Trophoblast cell (in vitro differentiated cells and primary cell): ENCODE results near the gene STAMBP.

Experiments used
- DNase-seq, 2 donors: peaks; one replicate each; pipeline ENCODE4 v3.0.0-alpha.2; 2016
- H2AFZ ChIP-seq: 2 replicates; pipeline ENCODE4 v1.6.1; 2013; ENCODE audit warnings: low read length, moderate library complexity, mild to moderate bottlenecking; ENCODE audit not compliant: insufficient read depth, poor library complexity
- H2AK5ac ChIP-seq: 2 replicates; pipeline ENCODE4 v1.6.1; 2013; ENCODE audit warnings: mild to moderate bottlenecking, low read length
- H2BK120ac ChIP-seq: 2 replicates; pipeline ENCODE4 v1.6.1; 2013; ENCODE audit warnings: low read length, mild to moderate bottlenecking, moderate library complexity; ENCODE audit not compliant: insufficient read depth, poor library complexity
- H2BK12ac ChIP-seq: 2 replicates; pipeline ENCODE4 v1.6.1; 2013; ENCODE audit warnings: mild to moderate bottlenecking, low read length, moderate library complexity
- H2BK5ac ChIP-seq: 2 replicates; pipeline ENCODE4 v1.6.1; 2013; ENCODE audit warnings: low read length, low read depth, moderate library complexity, mild to moderate bottlenecking; ENCODE audit not compliant: poor library complexity
- H3K14ac ChIP-seq: 2 replicates; pipeline ENCODE4 v1.6.1; 2013; ENCODE audit warnings: mild to moderate bottlenecking, low read length
- H3K18ac ChIP-seq: 2 replicates; pipeline ENCODE4 v1.6.1; 2013; ENCODE audit warnings: mild to moderate bottlenecking, low read length
- H3K23ac ChIP-seq: 2 replicates; pipeline ENCODE4 v1.6.1; 2013; ENCODE audit warnings: low read length
- H3K27ac ChIP-seq: 2 replicates; pipeline ENCODE4 v1.5.1; 2013; ENCODE audit warnings: low read depth, mild to moderate bottlenecking, inconsistent platforms, low read length, moderate library complexity
- H3K27me3 ChIP-seq: 2 replicates; pipeline ENCODE4 v1.6.1; 2013; ENCODE audit warnings: inconsistent platforms, mild to moderate bottlenecking, low read length, moderate library complexity; ENCODE audit not compliant: insufficient read depth
- H3K36me3 ChIP-seq, 2 experiments: 1 replicate in 1 of 2; 2 replicates in 1 of 2; pipeline ENCODE4 v1.6.1; 2013; ENCODE audit warnings: low read length in 2 of 2, mild to moderate bottlenecking in 2 of 2, moderate library complexity in 1 of 2; ENCODE audit not compliant: insufficient read depth in 2 of 2, control insufficient read depth in 1 of 2
- H3K4ac ChIP-seq: 2 replicates; pipeline ENCODE4 v1.6.1; 2013; ENCODE audit warnings: low read depth, mild to moderate bottlenecking, low read length, moderate library complexity
- H3K4me1 ChIP-seq, 2 experiments: 1 replicate in 1 of 2; 2 replicates in 1 of 2; pipeline ENCODE4 v1.6.1; 2013; ENCODE audit warnings: low read length in 2 of 2, mild to moderate bottlenecking in 2 of 2, moderate library complexity in 1 of 2; ENCODE audit not compliant: insufficient read depth in 2 of 2, control insufficient read depth in 1 of 2
- H3K4me2 ChIP-seq: 2 replicates; pipeline ENCODE4 v1.6.1; 2013; ENCODE audit warnings: inconsistent platforms, mild to moderate bottlenecking, low read length, moderate library complexity
- H3K4me3 ChIP-seq: 2 replicates; pipeline ENCODE4 v1.5.1; 2013; ENCODE audit warnings: mild to moderate bottlenecking, low read depth, low read length, inconsistent platforms
- H3K79me1 ChIP-seq: one replicate; pipeline ENCODE4 v1.6.1; 2013; ENCODE audit warnings: low read length
- H3K79me2 ChIP-seq: 2 replicates; pipeline ENCODE4 v1.6.1; 2013; ENCODE audit warnings: low read length, mild to moderate bottlenecking; ENCODE audit not compliant: control insufficient read depth, insufficient read depth, poor library complexity
- H3K9ac ChIP-seq: 2 replicates; pipeline ENCODE4 v1.6.1; 2013; ENCODE audit warnings: mild to moderate bottlenecking, low read length
- H3K9me3 ChIP-seq: 2 replicates; pipeline ENCODE4 v1.6.1; 2013; ENCODE audit warnings: low read depth, mild to moderate bottlenecking, control low read depth, inconsistent platforms, low read length; ENCODE audit not compliant: insufficient read depth
- H4K12ac ChIP-seq: 2 replicates; pipeline ENCODE4 v1.6.1; 2013; ENCODE audit warnings: low read depth, mild to moderate bottlenecking, low read length, moderate library complexity
- H4K8ac ChIP-seq: 2 replicates; pipeline ENCODE4 v1.6.1; 2013; ENCODE audit warnings: low read depth, mild to moderate bottlenecking, low read length, moderate library complexity
- H4K91ac ChIP-seq: one replicate; pipeline ENCODE4 v1.6.1; 2013; ENCODE audit warnings: low read depth, mild to moderate bottlenecking, low read length, moderate library complexity
- WGBS: extraction: QIAGEN DNeasy Blood & Tissue Kit; methylation state at CpG from one replicate; pipeline ENCODE4 v1.1.7; 2013; ENCODE audit warnings: missing lambda C conversion rate; ENCODE audit not compliant: insufficient read length, insufficient coverage; ENCODE audit errors: extremely low coverage; 5-methylcytosine and 5-hydroxymethylcytosine counted together

STAMBP gene

DNA sequence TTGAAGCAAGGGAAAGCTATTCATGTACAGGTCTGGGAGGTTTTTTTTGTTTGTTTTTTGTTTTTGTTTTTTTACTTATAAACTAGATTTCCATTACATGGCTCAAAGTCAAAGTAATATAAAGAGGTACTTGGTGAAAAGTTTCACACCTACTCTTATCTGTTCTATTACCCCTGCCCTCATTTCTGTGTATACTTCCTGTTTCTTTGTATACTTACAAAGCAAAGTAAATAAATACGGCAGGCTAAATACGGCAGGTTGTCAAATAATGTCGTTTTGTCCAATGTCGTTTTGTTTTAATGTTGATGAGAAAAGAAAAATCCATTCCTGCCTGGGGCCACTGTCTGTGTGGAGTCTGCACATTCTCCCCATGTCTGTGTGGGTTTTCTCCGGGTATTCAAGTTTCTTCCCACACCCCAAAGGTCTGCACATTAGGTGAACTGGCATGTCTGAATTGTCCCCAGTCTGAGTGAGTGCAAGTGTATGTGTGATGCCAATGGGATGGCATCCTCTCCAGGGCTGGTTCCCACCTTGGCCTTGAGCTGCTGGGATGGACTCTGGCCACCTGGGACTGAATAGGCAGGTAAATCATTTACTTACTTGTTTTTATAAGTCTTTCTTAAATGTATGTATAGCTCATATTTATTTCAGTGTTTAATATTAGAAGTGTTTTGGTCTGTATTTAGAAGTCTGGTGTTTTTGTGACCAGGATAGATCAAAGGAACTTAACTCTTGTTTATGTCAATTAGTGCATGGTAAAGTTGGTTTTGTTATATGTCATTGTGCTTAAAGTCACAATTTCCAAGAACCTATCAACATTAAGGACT, 13.4 kb downstream of the STAMBP start:
- Histone ChIP-seq H3K23ac (no peak overlapping the region), H3K79me1 (no peaks in the 10 kb centered on the region), H2BK12ac (no peak overlapping the region), H3K4me2 (no peak overlapping the region), H3K4me1 (no peaks in the 10 kb centered on the region), H4K8ac (no peak overlapping the region), H4K12ac (no peak overlapping the region), H3K36me3 (peaks cover 15 to 16% of the 10 kb centered on the region in 2 experiments), H3K4ac (no peak overlapping the region), H3K14ac (no peak overlapping the region), H2BK5ac (no peak overlapping the region), H2BK120ac (no peak overlapping the region), H3K9ac (no peak overlapping the region), H3K4me3 (no peak overlapping the region), H3K79me2 (no peaks in the 10 kb centered on the region), H3K9me3 (no peaks in the 10 kb centered on the region), H3K27me3 (no peaks in the 10 kb centered on the region), H4K91ac (no peak overlapping the region), H2AFZ (no peak overlapping the region), H3K18ac (no peak overlapping the region), H2AK5ac (no peak overlapping the region), H3K27ac (no peak overlapping the region)
- no peak for DNase-seq
- WGBS: no CpG with 5 or more reads among the region's 5 CpGs

DNA sequence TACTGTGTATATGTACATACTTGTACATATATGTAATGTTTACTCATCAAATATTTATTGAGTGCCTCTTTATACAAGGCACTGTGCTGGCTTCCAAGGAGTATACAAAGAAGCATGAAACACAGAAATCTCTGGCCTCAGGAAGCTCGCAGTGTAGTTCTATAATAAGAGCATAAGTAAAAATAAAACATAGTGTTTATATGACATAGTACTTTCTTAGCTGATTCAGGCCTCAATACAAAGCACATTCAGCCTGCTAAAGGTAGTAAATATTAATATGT, 13.9 kb downstream of the STAMBP start:
- Histone ChIP-seq H3K4me3 (no peak overlapping the region), H3K27me3 (no peaks in the 10 kb centered on the region), H2BK12ac (no peak overlapping the region), H3K4ac (no peak overlapping the region), H3K4me1 (no peaks in the 10 kb centered on the region), H4K8ac (no peak overlapping the region), H3K9ac (no peak overlapping the region), H3K14ac (no peak overlapping the region), H2BK5ac (no peak overlapping the region), H3K4me2 (no peak overlapping the region), H2AFZ (no peak overlapping the region), H4K12ac (no peak overlapping the region), H3K36me3 (peaks cover 19 to 21% of the 10 kb centered on the region in 2 experiments), H3K79me2 (no peaks in the 10 kb centered on the region), H2BK120ac (no peak overlapping the region), H3K27ac (no peak overlapping the region), H3K9me3 (no peaks in the 10 kb centered on the region), H4K91ac (no peak overlapping the region), H3K18ac (no peak overlapping the region), H3K23ac (no peak overlapping the region), H2AK5ac (no peak overlapping the region), H3K79me1 (no peaks in the 10 kb centered on the region)
- no peak for DNase-seq
- no CpG with 5 or more reads among the region's 1 CpG for WGBS

DNA sequence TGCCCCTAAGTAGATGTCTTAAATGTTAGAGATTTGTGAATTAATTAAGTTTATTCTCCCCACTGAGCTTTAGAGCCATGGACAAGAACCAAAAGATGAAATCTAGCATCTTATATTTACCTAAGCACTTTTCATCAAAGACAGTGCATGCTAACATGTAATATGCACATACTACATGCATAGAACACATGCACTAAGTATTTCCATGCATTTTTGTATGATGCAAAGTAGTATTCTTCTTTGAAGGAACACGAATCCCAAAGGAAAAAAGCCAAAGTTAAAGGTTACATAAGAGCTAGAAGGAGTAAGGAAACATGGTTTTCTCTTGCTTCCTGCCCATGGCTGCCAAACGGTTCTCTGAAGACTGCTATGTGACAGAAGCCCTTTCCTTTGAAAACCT, 15.3 kb downstream of the STAMBP start:
- Histone ChIP-seq H3K9me3 (no peaks in the 10 kb centered on the region), H3K4me3 (no peak overlapping the region)
- WGBS: no CpG with 5 or more reads among the region's 2 CpGs

DNA sequence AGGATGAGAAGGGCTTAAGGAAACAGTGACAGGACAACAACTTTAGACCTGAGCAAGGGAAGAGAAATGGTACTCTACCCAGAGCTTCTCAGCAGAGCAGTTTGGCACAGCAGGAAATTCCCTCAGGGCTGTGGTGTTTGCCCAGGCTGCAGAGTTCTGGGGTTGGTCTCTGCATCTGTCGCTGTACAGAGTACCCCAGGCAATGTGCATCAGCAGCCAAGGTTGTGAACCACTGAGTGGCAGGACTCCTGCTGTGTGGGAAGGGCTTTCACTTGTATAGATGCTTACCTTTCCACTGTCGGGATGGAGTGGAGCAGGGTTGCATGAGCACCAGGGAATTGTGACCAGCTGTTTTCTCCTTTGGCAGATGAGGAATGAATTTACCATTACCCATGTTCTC, 21.2 kb downstream of the STAMBP start:
- no peaks in the 10 kb centered on the region for H3K79me1 ChIP-seq
- no CpG with 5 or more reads among the region's 2 CpGs for WGBS

More for the DNA sequence above, 15.3 kb downstream of the STAMBP start:
- Histone ChIP-seq H2BK5ac (no peak overlapping the region), H3K4ac (no peak overlapping the region), H3K79me2 (no peaks in the 10 kb centered on the region), H3K79me1 (no peaks in the 10 kb centered on the region), H4K91ac (no peak overlapping the region), H3K9ac (no peak overlapping the region), H2AFZ (no peak overlapping the region), H4K8ac (no peak overlapping the region), H4K12ac (no peak overlapping the region), H2BK12ac (no peak overlapping the region), H3K18ac (no peak overlapping the region), H2BK120ac (no peak overlapping the region), H3K23ac (no peak overlapping the region), H3K27ac (no peak overlapping the region), H3K4me1 (no peaks in the 10 kb centered on the region), H3K14ac (no peak overlapping the region), H3K4me2 (no peak overlapping the region), H2AK5ac (no peak overlapping the region), H3K27me3 (no peaks in the 10 kb centered on the region), H3K36me3 (peaks cover 22 to 26% of the 10 kb centered on the region in 2 experiments)
- DNase-seq: no peak

More for the DNA sequence above, 21.2 kb downstream of the STAMBP start:
- H2BK12ac ChIP-seq: no peak overlapping the region
- H3K14ac ChIP-seq: no peak overlapping the region
- no peaks in the 10 kb centered on the region for H3K9me3 ChIP-seq
- no peak overlapping the region for H3K18ac ChIP-seq
- DNase-seq: no peak
- H3K4me2 ChIP-seq: no peak overlapping the region
- no peak overlapping the region for H4K12ac ChIP-seq
- H3K4ac ChIP-seq: no peak overlapping the region
- H3K27ac ChIP-seq: no peak overlapping the region
- no peaks in the 10 kb centered on the region for H3K4me1 ChIP-seq
- H4K91ac ChIP-seq: no peak overlapping the region
- H2AK5ac ChIP-seq: no peak overlapping the region
- H3K4me3 ChIP-seq: no peak overlapping the region
- no peaks in the 10 kb centered on the region for H3K27me3 ChIP-seq
- no peak overlapping the region for H4K8ac ChIP-seq
- no peaks in the 10 kb centered on the region for H3K79me2 ChIP-seq
- no peak overlapping the region for H2BK120ac ChIP-seq
- H2AFZ ChIP-seq: no peak overlapping the region
- H3K9ac ChIP-seq: no peak overlapping the region
- H3K23ac ChIP-seq: no peak overlapping the region
- no peak overlapping the region for H2BK5ac ChIP-seq
- peaks cover 32 to 45% of the 10 kb centered on the region in 2 experiments for H3K36me3 ChIP-seq
